Stimulated activated CD4-positive, alpha-beta T cell treated with anti-CD3 and anti-CD28 coated beads, Interleukin-2, amount 100 ng/mL, for 4 hours (primary cell): ENCODE measurements around the gene SLC7A11.

Experiments
- DNase-seq: peaks from one replicate; pipeline ENCODE4 v3.0.0-alpha.2; 2020; ENCODE audit warnings: low read depth

Gene SLC7A11

DNA sequence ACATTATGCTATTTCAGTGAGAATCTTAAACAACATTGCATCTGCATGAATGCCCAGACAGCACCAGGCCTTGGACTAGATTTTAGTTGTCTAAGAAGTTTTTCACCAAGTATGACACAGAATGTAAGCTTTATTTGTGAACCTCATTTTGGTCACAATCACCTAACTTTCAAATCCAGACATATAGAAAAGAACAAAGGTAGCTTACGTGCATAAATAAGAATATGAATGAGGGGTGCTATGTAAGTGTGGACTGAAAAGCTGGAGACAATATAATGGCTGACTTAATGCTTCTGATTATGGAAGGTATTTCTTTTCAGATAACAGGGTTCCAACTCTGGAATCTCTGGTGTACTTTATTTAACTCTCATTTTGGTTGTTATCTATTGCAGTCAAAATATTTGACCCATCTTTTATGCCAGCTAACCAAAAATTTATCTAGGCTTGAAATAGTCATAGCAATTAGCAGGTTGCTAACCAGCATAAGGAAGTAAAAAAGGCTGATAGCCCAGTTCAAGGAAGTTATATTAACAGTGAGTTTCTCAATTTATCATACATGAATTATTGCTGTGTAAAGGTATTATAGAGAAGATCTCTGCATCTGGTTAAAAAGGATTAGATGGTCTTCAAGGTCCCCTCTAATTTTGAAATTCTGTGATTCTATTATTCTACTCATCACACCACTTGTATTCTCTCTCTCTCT is 36.5 kb downstream of the SLC7A11 start:
- DNase-seq, result no peak

DNA sequence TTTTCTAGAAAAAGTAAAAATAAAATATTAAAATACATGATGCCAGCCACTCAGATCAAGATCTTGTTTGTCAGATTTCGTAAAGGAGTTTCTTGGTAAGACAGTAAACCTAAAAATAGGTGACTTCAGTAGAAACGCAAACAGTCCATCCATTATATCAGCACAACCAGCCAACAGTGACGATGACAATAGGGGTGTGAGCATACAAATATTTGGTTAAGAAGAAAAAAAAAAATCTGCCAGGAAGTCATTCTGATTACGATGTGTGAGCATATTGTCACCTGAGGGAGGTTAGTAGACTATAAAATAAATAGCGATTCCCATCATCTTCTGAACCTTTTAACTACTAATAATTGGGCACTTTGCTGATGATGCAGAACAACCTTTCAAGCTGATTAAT is 37.6 kb downstream of the SLC7A11 start:
- DNase-seq, result no peak

DNA sequence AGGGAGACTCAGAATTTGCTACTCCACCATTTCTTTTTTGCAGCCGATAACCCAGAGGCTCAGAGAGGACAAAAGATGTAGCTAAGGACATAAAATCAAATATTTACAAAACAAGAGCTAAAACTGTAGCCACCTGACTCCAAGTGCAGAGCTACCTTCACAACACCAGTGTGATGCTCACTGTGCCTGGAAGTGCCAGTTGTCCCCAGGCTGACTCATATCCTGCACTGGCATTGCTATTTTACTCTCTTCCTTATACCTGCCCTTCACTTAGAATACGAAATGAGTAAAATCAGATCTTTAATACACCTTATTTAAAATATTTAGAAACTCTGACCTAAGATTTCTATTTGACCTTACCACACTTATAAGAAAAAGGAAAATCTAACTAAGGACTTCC is 39.5 kb downstream of the SLC7A11 start:
- DNase-seq, result no peak

DNA sequence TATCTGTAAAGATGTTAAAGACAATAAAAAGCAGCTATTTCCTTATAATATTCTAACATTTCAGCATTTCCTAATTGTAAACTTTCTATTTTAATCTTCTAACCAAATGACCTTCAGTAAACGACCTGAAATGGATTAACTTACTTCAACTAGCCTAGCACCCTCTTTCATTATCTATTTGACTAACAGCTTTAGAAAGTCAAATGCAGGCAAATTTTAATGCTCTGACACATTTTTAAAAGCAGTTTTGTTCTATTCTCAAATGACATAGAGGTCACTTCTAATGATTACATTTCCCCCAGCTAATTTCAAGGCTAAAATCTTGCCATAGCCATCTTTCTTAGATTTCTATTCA is 41.9 kb downstream of the SLC7A11 start:
- no peak for DNase-seq

DNA sequence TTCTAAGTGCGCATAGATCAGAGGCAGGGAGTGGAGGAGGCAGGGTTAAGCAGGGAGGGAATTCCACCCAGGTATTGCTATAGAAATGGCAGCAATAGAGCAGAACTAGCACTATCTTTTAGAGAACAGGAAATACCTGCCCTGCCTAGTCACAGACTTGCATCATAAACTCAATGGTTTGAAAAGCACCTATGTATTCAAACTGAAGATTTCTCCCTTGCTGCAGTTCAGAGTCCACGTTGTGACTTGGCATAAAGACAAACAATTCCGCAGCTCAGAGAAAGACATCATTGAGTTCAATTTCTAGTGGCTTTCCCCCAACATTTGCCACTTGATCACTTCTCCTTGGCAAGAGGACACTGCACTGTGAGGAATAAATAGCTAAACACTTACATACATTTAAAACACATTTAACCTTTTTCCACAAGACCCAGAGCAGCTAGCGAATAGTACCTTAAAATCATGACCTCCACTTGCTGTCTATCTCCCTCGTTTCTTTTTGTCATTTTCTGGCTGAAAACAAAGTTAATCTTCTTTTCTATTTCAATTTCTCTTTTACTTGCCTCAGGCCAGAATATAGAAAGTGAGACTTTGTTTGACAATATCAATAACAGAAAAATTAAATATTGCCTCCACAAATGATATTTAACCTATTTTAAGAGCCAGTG is 42.4 kb downstream of the SLC7A11 start:
- no peak for DNase-seq

DNA sequence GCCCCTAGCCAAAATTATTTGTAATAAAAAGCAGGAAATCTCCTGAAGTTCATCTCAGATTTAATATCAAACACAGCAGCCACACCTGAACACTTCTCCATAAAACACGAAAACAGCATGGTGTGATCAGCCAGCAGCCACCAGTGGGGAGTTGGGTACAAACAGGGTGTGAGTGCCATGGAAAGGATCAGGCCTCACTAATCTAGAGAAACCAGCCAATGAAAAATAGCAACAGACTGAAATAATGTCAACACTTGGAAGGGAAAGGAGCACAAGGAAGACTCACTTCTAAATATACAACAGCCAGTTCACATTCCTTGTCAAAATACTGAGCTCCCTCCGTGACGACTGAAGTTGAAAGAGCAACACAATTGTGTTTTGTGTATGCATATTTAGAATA is 46.0 kb downstream of the SLC7A11 start:
- no peak for DNase-seq

DNA sequence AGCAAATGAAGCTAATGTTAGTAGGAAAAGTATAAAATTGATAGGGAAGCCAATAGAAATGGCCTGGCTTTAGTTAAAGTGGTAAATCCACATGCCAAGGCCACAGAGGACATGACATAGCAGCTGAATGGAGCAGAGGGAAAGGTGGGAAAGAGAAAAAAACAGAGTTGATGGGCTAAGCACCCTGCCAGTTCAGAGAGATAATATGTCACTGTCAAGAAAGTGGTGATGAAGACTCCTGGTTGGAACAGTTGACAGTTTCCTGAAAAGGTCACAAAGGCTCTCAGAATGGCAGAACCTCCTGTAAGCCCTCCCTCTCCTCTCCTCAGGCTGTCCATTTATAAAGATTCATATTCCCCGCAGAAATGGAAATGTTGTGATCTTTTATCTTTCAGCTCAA is 48.2 kb downstream of the SLC7A11 start:
- no peak for DNase-seq

DNA sequence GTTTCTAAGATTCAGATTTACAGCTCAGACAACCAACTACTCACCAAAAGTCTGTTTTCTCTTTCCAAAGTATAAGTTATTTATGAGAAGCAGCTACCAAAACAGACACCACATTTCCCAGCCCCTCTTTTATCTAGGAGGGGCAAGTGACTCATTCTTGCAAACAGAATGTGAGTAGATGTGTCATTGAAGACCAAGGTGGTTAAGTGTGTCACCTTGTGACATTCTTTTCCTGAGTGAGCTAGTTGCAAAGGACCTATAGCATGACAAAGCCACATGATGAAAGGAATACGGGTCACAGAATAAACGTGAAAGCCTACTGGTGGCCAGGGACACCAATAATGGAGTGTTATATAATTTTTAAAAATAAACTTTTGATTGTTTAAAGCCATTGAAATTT is 50.0 kb downstream of the SLC7A11 start:
- DNase-seq, result no peak

DNA sequence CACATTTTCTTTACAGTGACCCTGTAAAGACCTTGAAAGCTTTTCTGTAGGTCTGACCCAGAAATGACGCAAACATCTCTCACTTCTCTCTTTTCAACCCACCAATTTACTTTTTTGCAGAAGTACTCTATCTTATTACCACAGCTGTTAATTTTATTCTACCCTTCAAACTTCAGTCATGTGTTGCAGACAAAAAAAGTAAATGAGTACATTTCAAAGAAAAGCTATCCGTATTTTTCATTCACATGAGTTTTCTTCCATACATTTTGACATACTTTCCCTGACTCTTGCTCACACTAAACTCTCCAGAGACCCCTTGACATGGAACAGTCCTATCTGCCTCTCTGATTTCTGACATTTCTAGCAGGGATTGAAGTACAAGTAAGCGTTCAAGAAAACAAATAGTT is 51.7 kb downstream of the SLC7A11 start:
- no peak for DNase-seq

DNA sequence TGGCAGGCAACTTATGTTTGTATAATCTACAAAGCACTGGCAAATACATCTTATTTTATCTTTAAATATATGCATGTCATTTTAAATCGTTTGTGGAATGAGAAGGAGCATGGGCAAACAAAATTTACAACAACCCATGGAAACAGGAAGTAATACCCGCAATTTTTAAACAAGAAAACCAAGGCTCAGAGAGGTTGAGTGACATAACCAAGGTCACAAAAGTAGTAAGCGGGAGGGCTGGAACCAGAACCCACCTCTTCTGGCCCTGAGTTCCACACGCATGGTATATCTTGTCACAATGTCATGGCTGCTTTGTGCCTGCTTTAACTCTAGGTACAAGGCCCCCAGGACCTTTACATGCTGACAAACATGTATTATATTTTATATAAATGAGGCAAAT is 52.9 kb downstream of the SLC7A11 start:
- DNase-seq, result no peak

DNA sequence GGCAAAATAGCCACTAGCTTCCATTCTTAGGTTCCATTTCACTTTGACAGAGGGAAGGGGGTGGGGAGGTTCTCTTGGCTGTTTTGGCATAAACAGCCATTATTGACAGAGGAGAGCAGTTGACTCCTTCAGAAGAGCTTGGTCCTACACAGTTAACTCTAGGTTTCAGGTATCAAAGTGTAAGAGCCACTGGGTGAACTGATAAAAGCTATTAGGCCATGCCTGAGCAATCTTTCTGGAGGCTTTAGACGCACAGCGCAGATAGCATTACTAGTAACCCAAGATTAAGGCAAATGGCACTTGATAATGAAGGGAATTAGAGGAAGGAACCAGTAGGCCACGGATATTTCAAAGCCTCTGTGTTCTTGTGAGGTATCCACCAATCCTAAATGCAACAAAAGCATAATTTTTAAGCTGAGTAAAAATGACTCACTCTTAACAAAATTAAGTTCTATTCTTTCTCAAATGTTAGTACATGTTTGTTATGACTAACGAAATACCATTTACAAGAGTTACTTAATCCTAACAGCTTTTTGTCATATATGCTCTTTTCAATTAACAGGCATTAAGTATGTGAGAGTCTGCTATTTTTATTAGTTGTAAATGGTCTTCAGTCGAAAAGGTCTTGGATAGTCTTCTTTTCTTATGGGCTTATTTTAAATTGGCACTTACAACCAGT is 53.6 kb downstream of the SLC7A11 start:
- no peak for DNase-seq

DNA sequence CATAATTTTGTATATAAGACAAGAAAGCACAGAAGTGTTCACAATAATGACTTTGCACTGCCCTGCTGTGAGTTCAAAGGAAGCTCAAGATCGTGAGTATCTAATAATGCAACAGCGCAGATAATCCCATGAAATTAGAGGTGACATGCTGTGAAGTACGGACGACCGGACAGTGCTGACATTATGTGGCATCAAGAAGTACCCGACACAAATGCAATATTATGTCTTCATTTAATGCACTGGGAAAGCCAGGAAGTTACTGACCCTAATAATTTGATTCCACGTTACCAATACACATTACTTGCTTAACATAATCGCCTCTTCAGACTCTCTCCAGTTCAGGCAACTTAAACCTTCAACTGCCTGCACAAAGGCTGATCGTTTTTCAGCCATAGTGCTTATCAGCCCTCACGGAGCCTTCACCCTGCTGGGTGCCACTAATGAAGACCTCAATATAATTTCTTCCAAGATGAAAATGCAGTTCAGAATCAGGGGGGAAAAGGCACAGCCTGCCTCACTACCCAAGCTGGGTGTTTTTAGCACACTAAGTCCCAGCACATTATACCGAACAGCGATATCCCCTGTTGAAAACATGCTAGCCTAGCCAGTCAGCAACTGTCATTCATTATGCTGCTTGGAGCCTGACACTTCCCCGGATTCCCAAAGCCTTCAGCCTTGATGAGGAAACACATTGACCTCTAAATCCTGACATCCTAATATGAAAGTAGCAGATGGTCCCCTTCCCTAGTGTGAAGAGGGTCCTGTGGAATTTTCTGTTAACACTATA is 56.1 kb downstream of the SLC7A11 start:
- DNase-seq, result no peak

DNA sequence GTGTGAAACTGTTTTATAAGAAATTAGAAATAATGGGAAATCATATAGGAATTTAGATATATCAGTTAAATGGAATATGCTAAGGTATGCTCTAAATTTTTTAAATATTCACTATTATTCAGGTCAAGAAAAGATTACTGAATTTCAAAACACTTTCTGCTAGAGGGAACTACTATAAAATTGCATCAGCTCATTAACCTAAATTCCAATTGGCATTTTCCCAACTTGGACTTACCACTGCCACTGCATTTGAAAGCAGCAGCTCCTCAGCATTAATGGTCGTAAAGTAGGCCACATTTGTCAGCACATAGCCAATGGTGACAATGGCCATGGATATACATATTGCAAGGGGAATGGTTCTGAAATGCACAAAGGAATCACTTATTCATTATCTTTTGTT is 57.3 kb downstream of the SLC7A11 start:
- no peak for DNase-seq

DNA sequence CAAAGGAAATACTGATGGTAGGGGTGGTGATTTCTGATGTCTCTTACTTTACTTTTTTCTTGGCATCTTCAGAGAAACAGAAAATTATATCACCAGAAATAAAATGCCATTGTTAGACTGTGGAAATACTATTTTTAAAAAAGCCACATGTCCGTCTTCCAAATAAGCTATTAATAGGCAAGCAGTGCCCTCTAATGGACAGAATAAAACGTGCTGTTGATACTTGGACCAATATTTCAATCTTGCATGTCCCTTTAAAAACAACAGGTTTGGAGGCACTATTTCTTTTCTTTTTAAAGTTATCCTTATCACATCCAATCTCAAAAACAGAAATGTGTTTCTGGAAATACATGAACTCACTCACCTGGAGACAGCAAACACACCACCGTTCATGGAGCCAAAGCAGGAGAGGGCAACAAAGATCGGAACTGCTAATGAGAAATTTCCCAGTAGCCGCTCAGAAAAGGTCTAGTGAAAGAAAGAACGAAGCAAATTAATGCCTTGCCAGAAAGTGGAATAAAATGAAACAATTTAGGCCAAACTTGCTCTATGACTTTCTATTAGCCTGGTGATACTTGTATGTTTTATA is 59.2 kb downstream of the SLC7A11 start:
- DNase-seq, result no peak

DNA sequence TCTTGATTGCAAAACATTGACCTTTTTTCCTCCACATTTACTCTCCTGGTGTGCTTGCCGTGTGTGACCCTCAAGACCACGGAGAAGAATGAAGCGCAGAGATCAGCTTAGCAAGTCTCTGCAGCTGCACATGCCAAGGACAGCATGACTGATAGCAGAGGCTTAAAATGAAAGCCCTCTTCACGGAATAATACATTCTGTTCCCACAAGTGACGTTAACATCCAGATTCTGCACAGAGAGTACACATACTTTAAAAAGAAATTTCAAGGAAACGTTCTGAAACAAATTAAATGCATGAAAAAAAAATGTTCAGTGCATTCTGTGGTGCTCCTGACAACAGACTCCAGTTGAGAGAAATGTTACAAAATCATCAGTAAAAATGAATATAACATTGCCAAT is 60.9 kb downstream of the SLC7A11 start:
- DNase-seq, result no peak

DNA sequence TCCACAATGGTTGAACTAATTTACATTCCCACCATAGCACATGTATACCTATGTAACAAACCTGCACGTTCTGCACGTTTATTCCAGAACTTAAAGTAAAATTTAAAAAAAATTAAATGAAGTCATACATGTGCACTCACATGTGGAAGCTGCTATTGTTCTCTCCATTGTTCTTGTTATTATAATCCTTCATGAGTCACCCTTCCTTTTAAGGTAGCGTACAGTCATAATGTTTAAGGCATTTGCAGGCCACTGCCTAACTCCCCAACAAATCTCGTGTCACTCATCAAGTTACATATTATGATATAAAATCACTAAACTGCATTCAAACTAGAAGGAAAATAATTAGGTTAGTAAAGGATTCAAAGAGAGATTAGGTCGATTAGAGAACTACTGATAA is 63.6 kb downstream of the SLC7A11 start:
- DNase-seq, result no peak

DNA sequence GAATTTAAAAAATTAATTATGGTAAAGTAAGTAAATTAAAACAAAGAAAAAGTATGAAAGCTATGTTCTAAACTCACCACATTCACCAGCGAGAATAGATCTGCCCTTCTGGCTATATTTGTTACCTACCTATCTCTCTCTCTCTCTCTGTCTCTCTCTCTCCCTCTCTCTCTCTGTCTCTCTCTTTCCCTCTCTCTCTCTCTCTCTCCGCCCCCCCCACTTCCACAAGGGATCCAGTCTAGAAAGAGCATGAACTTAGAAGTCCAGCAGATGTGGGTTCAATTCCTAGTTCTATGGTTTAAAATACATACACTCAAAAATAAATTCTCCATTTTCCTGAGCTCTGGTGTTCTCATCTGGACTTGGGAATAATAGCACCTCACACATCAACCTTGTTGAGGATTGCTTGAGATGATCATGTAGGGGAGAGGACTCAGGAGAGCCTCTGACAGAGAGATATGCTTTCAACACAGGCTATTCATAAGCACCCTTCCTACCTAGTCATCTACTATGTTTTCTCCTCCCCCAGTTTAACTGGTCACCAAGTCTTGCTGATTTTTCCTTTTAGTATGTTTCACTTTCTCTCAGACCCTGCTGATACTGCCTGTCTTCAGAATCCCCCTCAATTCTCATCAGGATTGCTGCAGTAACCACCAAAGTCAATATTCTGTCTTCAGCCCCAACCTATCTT is 64.7 kb downstream of the SLC7A11 start:
- DNase-seq, result no peak

DNA sequence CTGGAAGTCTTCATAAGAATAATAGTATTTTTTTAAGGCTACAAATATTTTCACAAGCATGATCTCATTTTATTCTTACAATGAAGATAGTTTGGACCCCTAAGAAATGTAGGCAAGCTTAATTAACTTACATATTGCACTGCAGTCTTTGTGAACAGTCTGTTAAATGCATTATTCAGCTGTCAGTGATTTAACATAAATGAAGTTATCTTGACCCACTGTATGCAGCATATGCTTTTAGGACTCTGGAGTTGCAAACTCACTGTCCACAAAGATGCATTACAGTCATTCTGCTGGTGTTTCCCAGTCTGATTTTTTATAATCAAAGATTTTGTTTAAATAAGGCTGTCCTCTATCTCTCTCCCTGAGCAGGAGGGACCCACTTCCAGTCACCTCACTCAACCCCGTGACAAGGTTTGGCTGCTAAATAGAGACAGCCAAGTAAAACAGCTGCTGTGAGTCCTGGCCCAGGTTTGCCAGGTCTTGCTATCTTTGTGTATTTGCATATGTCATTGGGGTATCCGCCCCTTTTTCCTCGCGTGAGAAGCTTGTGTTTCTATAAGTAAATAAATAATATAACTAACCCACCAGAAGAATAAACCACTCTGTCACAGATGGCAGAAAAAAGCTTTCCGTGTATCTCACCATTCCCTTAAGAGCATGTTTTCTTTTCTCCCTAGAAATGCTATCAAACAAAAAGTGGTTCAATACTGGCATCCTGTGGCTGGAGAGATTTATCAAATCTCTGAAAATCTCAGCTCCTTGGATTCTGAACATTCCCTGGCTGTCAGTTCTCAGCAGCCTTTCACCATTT is 67.0 kb downstream of the SLC7A11 start:
- no peak for DNase-seq

DNA sequence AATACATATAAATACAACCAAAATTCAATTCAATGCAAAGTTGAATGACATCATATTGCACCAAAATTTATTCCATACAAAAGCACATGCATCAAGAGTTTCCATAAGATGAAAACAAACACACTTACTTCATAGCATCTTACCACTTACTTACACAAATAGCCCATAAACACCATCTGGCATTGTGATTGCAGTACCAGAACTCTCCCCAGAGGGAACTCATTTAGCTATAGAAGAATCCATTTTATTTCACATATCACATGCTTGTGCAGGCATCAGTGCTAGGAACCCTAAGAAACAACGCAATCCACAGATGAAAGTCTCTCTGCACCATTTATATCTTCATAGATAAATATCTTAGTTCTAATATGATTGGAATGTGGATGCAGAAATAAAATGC is 77.9 kb downstream of the SLC7A11 start:
- DNase-seq, result no peak

DNA sequence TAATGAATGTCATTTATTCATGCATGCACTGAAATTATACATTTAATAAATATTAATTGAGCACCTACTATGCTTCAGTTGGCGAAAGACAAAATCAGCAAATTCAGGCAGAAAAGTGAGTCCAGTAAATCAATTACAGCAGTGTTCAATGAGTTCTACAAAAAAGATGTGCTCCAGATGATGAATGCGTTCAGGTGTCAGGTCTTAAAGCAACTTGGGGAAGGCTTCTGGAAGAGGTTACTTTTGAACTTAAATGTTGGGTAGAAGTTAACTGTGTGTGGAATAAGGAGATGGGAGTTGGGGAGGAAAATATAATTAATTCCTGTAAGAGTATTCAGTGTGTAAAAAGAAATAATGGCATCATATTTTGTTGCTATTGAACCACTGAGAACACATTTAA is 79.0 kb downstream of the SLC7A11 start:
- no peak for DNase-seq

DNA sequence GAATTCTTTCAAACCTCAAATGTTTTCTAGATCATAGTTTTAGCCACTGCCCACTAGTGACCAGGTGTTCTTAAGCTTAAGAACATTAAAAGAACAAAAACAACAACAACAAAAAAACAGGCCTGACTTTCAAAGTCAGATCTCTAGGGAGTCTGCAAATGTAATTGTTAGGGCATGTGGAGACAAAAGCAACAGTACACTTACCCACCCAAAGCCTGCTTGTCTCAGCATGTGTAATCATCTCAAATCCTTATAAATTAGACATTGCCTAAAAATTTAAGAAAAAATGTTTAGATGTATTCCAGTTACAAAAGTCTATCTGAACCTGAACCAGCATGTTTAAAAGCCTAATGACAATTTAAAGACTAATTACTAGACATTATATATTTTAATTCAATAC is 79.9 kb downstream of the SLC7A11 start:
- DNase-seq, result no peak
